Measurements from ENCODE around the gene PAIP2B.
"Not testable (repeated sequence)": the region's sequence is repeated elsewhere in the genome, so short reads cannot be mapped to it uniquely, and the experiment has no call there.

The PAIP2B gene
- 6.9 to 15.2 reads per million in 2 donors for total RNA-seq

- peak; percentile 91 to 100 (median 96) for DNase-seq
Observed at GRCh38 chr2:71226965-71227560, at the start of gene PAIP2B. TSS of gene PAIP2B (minus strand) at chr2:71227103. CDS start at chr2:71202589, 24,514 bp downstream.

- no peak for DNase-seq
Observed at GRCh38 chr2:71275939-71276310, 49.0 kb upstream of the PAIP2B start.

GRCh38 chr2:71269511-71270090, 42.7 kb upstream of the PAIP2B start:
- DNase-seq: no peak

- DNase-seq: no peak
Observed at GRCh38 chr2:71263386-71263785, 36.5 kb upstream of the PAIP2B start.

- no peak for DNase-seq
Observed at GRCh38 chr2:71261534-71261933, 34.6 kb upstream of the PAIP2B start.

GRCh38 chr2:71256421-71256820, 29.5 kb upstream of the PAIP2B start:
- no peak for DNase-seq

- no peak for DNase-seq
Observed at GRCh38 chr2:71254776-71255175, 27.9 kb upstream of the PAIP2B start.

- no peak for DNase-seq
Observed at GRCh38 chr2:71254078-71254477, 27.2 kb upstream of the PAIP2B start.

GRCh38 chr2:71253476-71253875, 26.6 kb upstream of the PAIP2B start:
- DNase-seq: no peak

- no peak for DNase-seq
Observed at GRCh38 chr2:71252862-71253261, 26.0 kb upstream of the PAIP2B start.

- DNase-seq: no peak
Observed at GRCh38 chr2:71250935-71251334, 24.0 kb upstream of the PAIP2B start.

- no peak for DNase-seq
Observed at GRCh38 chr2:71244302-71244660, 17.4 kb upstream of the PAIP2B start.

GRCh38 chr2:71243634-71244301, 16.9 kb upstream of the PAIP2B start:
- no peak for DNase-seq

GRCh38 chr2:71240794-71241193, 13.9 kb upstream of the PAIP2B start:
- no peak for DNase-seq

- DNase-seq: no peak
Observed at GRCh38 chr2:71238089-71238488, 11.2 kb upstream of the PAIP2B start.

GRCh38 chr2:71235930-71236587, 9.2 kb upstream of the PAIP2B start:
- DNase-seq: no peak

- DNase-seq: not testable (repeated sequence)
Observed at GRCh38 chr2:71233072-71233471, 6.2 kb upstream of the PAIP2B start.

GRCh38 chr2:71226096-71226964, 573 bp downstream of the PAIP2B start:
- peak in 2 of 5 experiments; percentile 7 to 8 for DNase-seq

GRCh38 chr2:71224935-71225334, 2.0 kb downstream of the PAIP2B start:
- DNase-seq: no peak

- no peak for DNase-seq
Observed at GRCh38 chr2:71224457-71224856, 2.4 kb downstream of the PAIP2B start.

- no peak for DNase-seq
Observed at GRCh38 chr2:71223767-71224333, 3.1 kb downstream of the PAIP2B start.

GRCh38 chr2:71220743-71221142, 6.2 kb downstream of the PAIP2B start:
- DNase-seq: no peak
